Endodermal cell (in vitro differentiated cells): Measurements from ENCODE around the gene CTU2. TPM values are rescaled to one million over a fixed set of nuclear protein-coding genes. Genes with fewer than 3 reads are reported as not detected.

Experiments
- DNase-seq: peaks from one replicate; pipeline ENCODE4 v3.0.0-alpha.2; 2017
- H3K27ac ChIP-seq: 2 replicates; pipeline ENCODE4 v1.5.1; 2013; ENCODE audit warnings: mild to moderate bottlenecking, low read depth, low read length, moderate library complexity
- H3K27me3 ChIP-seq: 2 replicates; pipeline ENCODE4 v1.6.1; 2013; ENCODE audit warnings: mild to moderate bottlenecking, low read length, moderate library complexity; ENCODE audit not compliant: insufficient read depth, control insufficient read depth, poor library complexity, severe bottlenecking
- H3K36me3 ChIP-seq: 2 replicates; pipeline ENCODE4 v1.7.0; 2013; ENCODE audit warnings: mild to moderate bottlenecking, low read length, moderate library complexity; ENCODE audit not compliant: control insufficient read depth, insufficient read depth
- H3K4me1 ChIP-seq: one replicate; pipeline ENCODE4 v1.7.0; 2013; ENCODE audit warnings: low read length; ENCODE audit not compliant: control insufficient read depth, insufficient read depth
- H3K4me3 ChIP-seq: 2 replicates; pipeline ENCODE4 v1.5.1; 2013; ENCODE audit warnings: mild to moderate bottlenecking, low read length, moderate library complexity
- H3K9ac ChIP-seq: 2 replicates; pipeline ENCODE4 v1.6.1; 2013; ENCODE audit warnings: mild to moderate bottlenecking, low read length, moderate library complexity; ENCODE audit not compliant: poor library complexity, severe bottlenecking; ENCODE audit errors: extremely low read depth
- H3K9me3 ChIP-seq: 2 replicates; pipeline ENCODE4 v1.6.1; 2013; ENCODE audit warnings: mild to moderate bottlenecking, low read length, moderate library complexity; ENCODE audit not compliant: control insufficient read depth
- H3K27ac Mint-ChIP-seq: 2 replicates; pipeline ENCODE4 v1.8.0; 2020; ENCODE audit warnings: mixed read lengths
- H3K27me3 Mint-ChIP-seq: 2 replicates; pipeline ENCODE4 v1.8.0; 2021; ENCODE audit warnings: mild to moderate bottlenecking, mixed read lengths; ENCODE audit not compliant: insufficient read depth
- H3K36me3 Mint-ChIP-seq: 2 replicates; pipeline ENCODE4 v1.8.0; 2020; ENCODE audit warnings: low read depth, mixed read lengths
- H3K4me1 Mint-ChIP-seq: 2 replicates; pipeline ENCODE4 v1.8.0; 2020; ENCODE audit warnings: mixed read lengths
- H3K4me3 Mint-ChIP-seq: 2 replicates; pipeline ENCODE4 v1.8.0; 2020; ENCODE audit warnings: mild to moderate bottlenecking, moderate library complexity, mixed read lengths
- H3K9me3 Mint-ChIP-seq: 2 replicates; pipeline ENCODE4 v1.8.0; 2020; ENCODE audit warnings: mild to moderate bottlenecking, mixed read lengths
- CTCF ChIP-seq: fragments of 200-600 bp; sonication (generic); conservative IDR thresholded peaks from 2 replicates; pipeline ENCODE4 v1.5.0; 2021; ENCODE audit warnings: antibody characterized with exemption, mild to moderate bottlenecking
- WGBS, 2 experiments: methylation state at CpG; one replicate each; pipeline versions ENCODE4 v1.1.5 to v1.1.7; 2013; ENCODE audit warnings: missing lambda C conversion rate in 2 of 2, mixed read lengths in 1 of 2; ENCODE audit not compliant: insufficient coverage in 1 of 2, insufficient read length in 1 of 2; 5-methylcytosine and 5-hydroxymethylcytosine counted together
- total RNA-seq, 2 donors: library from RNA; stranded (reverse); fragmentation: NEBNext Ultra II Directional in 1 of 2; extraction: Animal tissue kit (Norgen Biotek cat#: 25700) in 1 of 2; gene quantifications; 2 replicates in 1 of 2; 3 replicates in 1 of 2; pipeline ENCODE4 v1.2.1, GENCODE V29; 2021

Gene CTU2
- total RNA-seq, 2 donors from 2014 or later, result 16.7 to 24.3 TPM

GRCh38 chr16:88677721-88678120 lies 28.6 kb upstream of the CTU2 start:
- Mint-ChIP-seq H3K27ac (no peak overlapping the region), H3K4me3 (no peak overlapping the region), H3K4me1 (no peaks in the 10 kb centered on the region), H3K9me3 (no peaks in the 10 kb centered on the region), H3K36me3 (peaks cover 10% of the 10 kb centered on the region), H3K27me3 (no peaks in the 10 kb centered on the region)
- H3K36me3 ChIP-seq, result peaks cover 3% of the 10 kb centered on the region
- WGBS, 2 experiments, result 83 to 95% methylated on average over 7 to 13 of the region's 13 CpGs
- H3K9ac ChIP-seq, result no peak overlapping the region
- no peak overlapping the region for H3K27ac ChIP-seq
- TF ChIP-seq CTCF, result no peak
- DNase-seq, result no peak
- no peaks in the 10 kb centered on the region for H3K4me1 ChIP-seq
- H3K4me3 ChIP-seq, result no peak overlapping the region
- no peaks in the 10 kb centered on the region for H3K27me3 ChIP-seq
- no peaks in the 10 kb centered on the region for H3K9me3 ChIP-seq

DNA sequence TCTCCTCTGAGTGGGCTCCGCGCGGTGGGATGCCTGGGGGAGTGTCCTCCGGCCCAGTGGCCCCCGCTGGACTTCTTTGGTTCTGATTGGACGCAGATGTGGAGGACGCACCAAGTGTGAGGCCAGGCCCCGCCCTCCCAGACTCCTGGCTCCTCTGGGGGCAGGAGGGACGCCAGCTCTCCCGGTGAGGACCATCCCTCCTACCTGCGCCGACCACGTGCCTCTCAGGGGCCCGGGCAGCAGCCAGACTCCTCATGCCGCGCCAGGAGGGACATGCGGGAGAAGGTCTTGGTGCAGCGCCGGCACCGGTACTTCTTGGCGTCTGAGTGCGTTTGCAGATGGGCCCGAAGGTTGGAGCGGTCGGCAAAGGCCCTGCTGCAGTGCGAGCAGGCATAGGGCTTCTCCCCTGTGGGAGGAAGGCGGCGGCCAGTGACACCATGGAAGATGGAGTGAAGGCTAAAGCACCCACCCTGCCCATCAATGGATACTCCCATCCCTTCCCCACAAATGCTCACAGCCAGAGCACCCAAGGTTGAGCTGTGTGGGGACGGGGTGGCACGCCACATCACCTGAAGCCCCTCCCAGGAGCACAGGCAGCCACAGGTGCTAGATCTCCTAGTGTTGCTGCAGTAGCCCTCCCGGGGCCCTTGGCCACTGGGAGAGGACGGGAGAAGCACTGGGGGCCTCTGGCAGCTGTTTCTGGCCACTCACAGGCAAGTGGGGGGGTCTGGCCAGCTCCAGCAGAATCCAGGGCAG lies 27.9 kb upstream of the CTU2 start:
- Mint-ChIP-seq H3K9me3 (no peaks in the 10 kb centered on the region), H3K36me3 (peaks cover 10% of the 10 kb centered on the region), H3K27me3 (no peaks in the 10 kb centered on the region), H3K4me3 (no peak overlapping the region), H3K27ac (no peak overlapping the region), H3K4me1 (no peaks in the 10 kb centered on the region)
- Histone ChIP-seq H3K36me3 (peaks cover 3% of the 10 kb centered on the region), H3K9ac (no peak overlapping the region), H3K9me3 (no peaks in the 10 kb centered on the region), H3K27me3 (no peaks in the 10 kb centered on the region), H3K4me3 (no peak overlapping the region), H3K27ac (no peak overlapping the region), H3K4me1 (no peaks in the 10 kb centered on the region)
- 83 to 89% methylated on average over 21 to 31 of the region's 32 CpGs for WGBS, 2 experiments
- DNase-seq, result peak; percentile 71
- no peak for TF ChIP-seq CTCF

GRCh38 chr16:88680554-88681083 lies 25.7 kb upstream of the CTU2 start:
- 87 to 95% methylated on average over 2 to 5 of the region's 5 CpGs for WGBS, 2 experiments
- peaks cover 18% of the 10 kb centered on the region for H3K27me3 Mint-ChIP-seq

More at GRCh38 chr16:88680554-88681083, 25.7 kb upstream of the CTU2 start:
- H3K9ac ChIP-seq, result no peak overlapping the region
- no peak for TF ChIP-seq CTCF
- H3K4me3 Mint-ChIP-seq, result no peak overlapping the region
- no peaks in the 10 kb centered on the region for H3K4me1 Mint-ChIP-seq
- H3K36me3 Mint-ChIP-seq, result peaks cover 4% of the 10 kb centered on the region
- H3K4me1 ChIP-seq, result no peaks in the 10 kb centered on the region
- no peaks in the 10 kb centered on the region for H3K36me3 ChIP-seq
- no peak overlapping the region for H3K4me3 ChIP-seq
- H3K27ac ChIP-seq, result no peak overlapping the region
- no peaks in the 10 kb centered on the region for H3K9me3 ChIP-seq
- no peak overlapping the region for H3K27ac Mint-ChIP-seq
- H3K27me3 ChIP-seq, result peaks cover 17% of the 10 kb centered on the region
- no peaks in the 10 kb centered on the region for H3K9me3 Mint-ChIP-seq
- DNase-seq, result no peak
